ENCODE measurements around the gene ITM2B.

DNA sequence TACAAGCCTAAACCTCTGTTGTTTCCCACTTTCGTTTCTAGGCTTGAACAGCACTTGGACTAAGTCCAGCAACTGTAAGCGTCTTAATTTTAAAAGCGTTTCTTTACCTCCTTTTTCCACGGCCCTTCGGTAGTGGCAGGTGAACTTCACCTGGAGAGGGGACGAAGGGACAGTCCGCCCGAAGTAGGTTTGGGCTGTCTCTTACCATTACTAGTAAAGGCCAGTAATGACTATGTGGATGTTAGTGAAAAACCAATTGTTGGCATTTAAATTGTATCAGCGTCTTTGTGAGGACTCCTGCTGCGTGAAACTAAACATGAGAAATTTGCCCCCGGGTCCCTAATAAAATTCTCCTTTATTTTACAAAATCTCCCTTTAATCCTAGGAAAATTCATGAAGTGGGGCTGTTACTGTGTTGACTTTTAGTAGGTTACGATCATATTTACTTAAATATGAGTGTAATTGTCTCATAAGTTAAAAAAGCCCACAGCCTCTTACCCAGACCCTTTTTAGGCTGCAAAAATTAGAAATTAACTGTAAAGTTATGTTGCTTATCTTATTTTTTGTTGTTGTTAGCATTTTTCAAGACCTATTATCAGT is 983 bp downstream of the ITM2B start:
- TF ChIP-seq CTCF (optimal IDR thresholded peaks at IDR 0.05 in 1 of 3, IDR thresholded peaks at IDR 0.05 in 1 of 3, conservative IDR thresholded peaks at IDR 0.05 in 1 of 3; ENCODE audit: extremely low read depth in 1 of 3, insufficient read depth in 2 of 3, low read length in 3 of 3): no peak
- TF ChIP-seq EZH2 (IDR thresholded peaks at IDR 0.05; ENCODE audit: low read length): no peak
